CD8-positive, alpha-beta memory T cell (primary cell): ENCODE results near the gene ABCC8. TPM values are rescaled to one million over a fixed set of nuclear protein-coding genes. Genes with fewer than 3 reads are reported as not detected.

Source experiments
- CTCF ChIA-PET: fragments of 350-600 bp; sonication (Branson Sonifier 250); formaldehyde crosslinking; loops from one replicate; lab custom pipeline; 2021; ENCODE audit warnings: antibody characterized with exemption; lab: Charles Lee
- POLR2A ChIA-PET: fragments of 350-600 bp; sonication (Branson Sonifier 250); formaldehyde crosslinking; loops from one replicate; lab custom pipeline; 2021; ENCODE audit warnings: antibody characterized with exemption; lab: Charles Lee
- DNase-seq, 5 donors: peaks; one replicate each; pipeline versions ENCODE4 v3.0.0 to v3.0.0-alpha.2; 2020 to 2022; ENCODE audit warnings: mixed read lengths in 1 of 5
- H3K27ac ChIP-seq: one replicate; pipeline ENCODE4 v1.7.0; 2013; ENCODE audit warnings: low read depth, mild to moderate bottlenecking, low read length, moderate library complexity
- H3K27me3 ChIP-seq: 2 replicates; pipeline ENCODE4 v1.7.0; 2013; ENCODE audit warnings: low read length, mild to moderate bottlenecking; ENCODE audit not compliant: insufficient read depth, poor library complexity, severe bottlenecking
- H3K36me3 ChIP-seq: 2 replicates; pipeline ENCODE4 v1.7.0; 2013; ENCODE audit warnings: mild to moderate bottlenecking, low read length, moderate library complexity; ENCODE audit not compliant: insufficient read depth
- H3K4me1 ChIP-seq: 2 replicates; pipeline ENCODE4 v1.7.0; 2013; ENCODE audit warnings: mild to moderate bottlenecking, low read length, moderate library complexity; ENCODE audit not compliant: insufficient read depth
- H3K4me3 ChIP-seq: 2 replicates; pipeline ENCODE4 v1.7.0; 2013; ENCODE audit warnings: mild to moderate bottlenecking, low read length
- H3K9me3 ChIP-seq: 2 replicates; pipeline ENCODE4 v1.7.0; 2013; ENCODE audit warnings: mild to moderate bottlenecking, low read length
- H3K27ac Mint-ChIP-seq, 8 donors: one replicate each; pipeline ENCODE4 v1.8.0; 2020 to 2021; ENCODE audit warnings: mixed read lengths in 8 of 8, mild to moderate bottlenecking in 6 of 8, inconsistent platforms in 3 of 8, moderate library complexity in 3 of 8
- H3K27me3 Mint-ChIP-seq, 2 donors: one replicate each; pipeline ENCODE4 v1.8.0; 2020 to 2021; ENCODE audit warnings: mixed read lengths in 2 of 2, mild to moderate bottlenecking in 1 of 2, moderate library complexity in 1 of 2
- H3K36me3 Mint-ChIP-seq, 3 donors: one replicate each; pipeline ENCODE4 v1.8.0; 2020 to 2021; ENCODE audit warnings: mixed read lengths in 3 of 3, inconsistent platforms in 1 of 3, mild to moderate bottlenecking in 1 of 3
- H3K4me1 Mint-ChIP-seq, 3 donors: one replicate each; pipeline ENCODE4 v1.8.0; 2020 to 2021; ENCODE audit warnings: mixed read lengths in 3 of 3, inconsistent platforms in 1 of 3, mild to moderate bottlenecking in 1 of 3
- H3K4me3 Mint-ChIP-seq, 7 donors: one replicate each; pipeline ENCODE4 v1.8.0; 2020 to 2021; ENCODE audit warnings: mixed read lengths in 7 of 7, mild to moderate bottlenecking in 6 of 7, moderate library complexity in 4 of 7, inconsistent platforms in 2 of 7
- H3K9me3 Mint-ChIP-seq, 5 donors: one replicate each; pipeline ENCODE4 v1.8.0; 2020 to 2022; ENCODE audit warnings: mixed read lengths in 5 of 5, mild to moderate bottlenecking in 3 of 5, moderate library complexity in 2 of 5, inconsistent platforms in 1 of 5
- polyA plus RNA-seq: library from polyadenylated mRNA; unstranded; fragments of 300-500 nt; fragmentation: Illumina TruSeq; gene quantifications from one replicate; pipeline ENCODE4 v1.2.3, GENCODE V29; 2021
- total RNA-seq, 2 experiments: library from RNA; stranded (reverse); gene quantifications; one replicate each; pipeline ENCODE4 v1.2.3, GENCODE V29; 2021

Gene ABCC8
- total and polyA plus RNA-seq, 3 experiments from 2014 or later: not detected

- DNase-seq: no peak
- H3K27ac ChIP-seq: no peak overlapping the region
- peaks cover 19 to 30% (median 22%) of the 10 kb centered on the region in 3 donors for H3K36me3 Mint-ChIP-seq
- no peaks in the 10 kb centered on the region for H3K4me1 Mint-ChIP-seq
- no peak overlapping the region for H3K4me3 Mint-ChIP-seq
- no peaks in the 10 kb centered on the region for H3K36me3 ChIP-seq
- POLR2A ChIA-PET: no interaction called here
- no peak overlapping the region for H3K27ac Mint-ChIP-seq
- H3K9me3 Mint-ChIP-seq: peaks cover 8 to 23% (median 17%) of the 10 kb centered on the region in 5 donors
- CTCF ChIA-PET: interaction anchor here (1.8 kb wide), 1 partner anchor 12 kb away, joined by 4 read pairs; the partner anchor contains the start of gene KCNJ11
- H3K27me3 ChIP-seq: no peaks in the 10 kb centered on the region
- peaks cover 16% of the 10 kb centered on the region for H3K9me3 ChIP-seq
- H3K4me1 ChIP-seq: no peaks in the 10 kb centered on the region
- peaks cover 0 to 2% of the 10 kb centered on the region in 2 donors for H3K27me3 Mint-ChIP-seq
- no peak overlapping the region for H3K4me3 ChIP-seq
Observed at GRCh38 chr11:17376493-17376892, 100.2 kb downstream of the ABCC8 start.

GRCh38 chr11:17375547-17375946 is 101.1 kb downstream of the ABCC8 start:
- H3K4me1 Mint-ChIP-seq: no peaks in the 10 kb centered on the region
- H3K36me3 Mint-ChIP-seq: peaks cover 26 to 40% (median 31%) of the 10 kb centered on the region in 3 donors
- no peaks in the 10 kb centered on the region for H3K27me3 ChIP-seq
- peaks cover 17 to 33% (median 25%) of the 10 kb centered on the region in 5 donors for H3K9me3 Mint-ChIP-seq
- no peak overlapping the region for H3K4me3 ChIP-seq
- ChIA-PET CTCF (interaction anchor here (1.1 to 1.2 kb wide), 3 partner anchors 8 to 129 kb away, joined by 3 to 8 read pairs (median 3); partner anchors contain the start of gene KCNJ11), POLR2A (no interaction called here)
- no peaks in the 10 kb centered on the region for H3K36me3 ChIP-seq
- peaks cover 23% of the 10 kb centered on the region for H3K9me3 ChIP-seq
- H3K27ac ChIP-seq: no peak overlapping the region
- peak overlapping the region in 1 of 8 donors; percentile 11 for H3K27ac Mint-ChIP-seq
- peaks cover 0 to 2% of the 10 kb centered on the region in 2 donors for H3K27me3 Mint-ChIP-seq
- DNase-seq: no peak
- no peak overlapping the region for H3K4me3 Mint-ChIP-seq
- H3K4me1 ChIP-seq: no peaks in the 10 kb centered on the region

DNA sequence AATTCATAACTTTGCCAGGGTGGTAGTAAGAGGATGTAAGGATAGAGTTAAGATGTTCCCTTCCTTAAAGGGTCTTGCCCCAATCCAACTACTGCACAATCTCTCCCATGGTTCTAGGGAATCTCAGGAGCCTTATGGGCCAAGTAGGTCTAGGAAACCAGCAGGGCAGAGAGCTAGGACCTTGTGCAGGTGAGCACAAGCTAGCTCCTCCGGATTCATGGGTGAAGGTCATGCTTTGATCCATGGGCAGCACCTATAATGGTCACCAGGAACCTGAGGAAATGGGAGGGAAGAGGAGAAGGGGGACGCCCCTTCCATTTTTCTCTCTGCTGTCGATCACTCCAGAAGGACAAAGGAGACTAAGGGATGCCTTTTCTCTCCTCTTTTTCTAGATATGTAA is 105.0 kb downstream of the ABCC8 start:
- Histone ChIP-seq H3K4me1 (no peaks in the 10 kb centered on the region), H3K9me3 (peaks cover 23% of the 10 kb centered on the region), H3K4me3 (no peak overlapping the region), H3K27ac (no peak overlapping the region), H3K27me3 (no peaks in the 10 kb centered on the region), H3K36me3 (peaks cover 12% of the 10 kb centered on the region)
- H3K4me3 Mint-ChIP-seq: no peak overlapping the region
- H3K27me3 Mint-ChIP-seq: peaks cover 0 to 2% of the 10 kb centered on the region in 2 donors
- ChIA-PET CTCF (interaction anchor here (2.1 kb wide), 1 partner anchor 12 kb away, joined by 7 read pairs; no protein-coding TSS in a partner anchor), POLR2A (no interaction called here)
- DNase-seq: no peak
- H3K9me3 Mint-ChIP-seq: peaks cover 25 to 55% (median 48%) of the 10 kb centered on the region in 5 donors
- no peak overlapping the region for H3K27ac Mint-ChIP-seq
- H3K4me1 Mint-ChIP-seq: no peaks in the 10 kb centered on the region
- H3K36me3 Mint-ChIP-seq: peaks cover 45 to 75% (median 68%) of the 10 kb centered on the region in 3 donors

DNA sequence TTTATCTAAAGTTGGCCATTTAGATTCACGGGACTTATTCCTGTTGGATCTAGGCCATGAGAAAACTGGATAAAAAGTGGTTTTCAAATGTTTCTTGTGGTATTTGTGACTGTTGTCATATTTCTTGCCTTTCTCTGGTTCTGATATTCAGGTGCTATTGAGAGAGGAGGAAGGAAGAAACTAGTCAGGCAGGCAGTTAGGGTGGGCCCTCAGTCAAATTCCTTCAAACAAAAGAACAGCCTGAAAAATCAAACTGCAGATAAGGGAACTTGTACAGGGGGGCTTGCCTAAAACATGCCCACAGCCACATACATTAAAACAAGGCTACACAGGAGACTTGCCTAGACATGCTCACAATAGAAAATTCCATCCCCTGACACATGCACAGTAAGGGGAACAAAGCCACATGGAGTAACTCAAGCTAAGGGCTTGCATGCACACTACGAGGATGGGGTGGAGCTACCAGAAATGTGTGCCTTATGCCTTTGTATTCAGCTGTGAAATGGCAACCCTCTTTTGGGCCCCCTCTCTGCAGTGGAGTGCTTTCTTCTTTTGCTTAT is 106.9 kb downstream of the ABCC8 start:
- H3K9me3 Mint-ChIP-seq: peaks cover 25 to 55% (median 48%) of the 10 kb centered on the region in 5 donors
- POLR2A ChIA-PET: no interaction called here

GRCh38 chr11:17369094-17369493 is 107.6 kb downstream of the ABCC8 start:
- POLR2A ChIA-PET: no interaction called here
- DNase-seq: no peak
- H3K4me3 Mint-ChIP-seq: no peak overlapping the region
- H3K4me3 ChIP-seq: no peak overlapping the region
- H3K27ac Mint-ChIP-seq: no peak overlapping the region
- H3K4me1 Mint-ChIP-seq: no peaks in the 10 kb centered on the region
- no peaks in the 10 kb centered on the region for H3K27me3 ChIP-seq
- H3K36me3 ChIP-seq: peaks cover 12% of the 10 kb centered on the region
- H3K27me3 Mint-ChIP-seq: peaks cover 0 to 2% of the 10 kb centered on the region in 2 donors
- H3K9me3 ChIP-seq: peaks cover 23% of the 10 kb centered on the region
- H3K4me1 ChIP-seq: no peaks in the 10 kb centered on the region
- no peak overlapping the region for H3K27ac ChIP-seq
- peaks cover 43 to 84% (median 76%) of the 10 kb centered on the region in 3 donors for H3K36me3 Mint-ChIP-seq
- CTCF ChIA-PET: no interaction called here
- H3K9me3 Mint-ChIP-seq: peaks cover 25 to 55% (median 48%) of the 10 kb centered on the region in 5 donors

More for the DNA sequence above, 106.9 kb downstream of the ABCC8 start:
- no peaks in the 10 kb centered on the region for H3K4me1 Mint-ChIP-seq
- H3K27me3 Mint-ChIP-seq: peaks cover 0 to 2% of the 10 kb centered on the region in 2 donors
- no peaks in the 10 kb centered on the region for H3K4me1 ChIP-seq
- no peak overlapping the region for H3K4me3 Mint-ChIP-seq
- no peak overlapping the region for H3K27ac ChIP-seq
- H3K27me3 ChIP-seq: no peaks in the 10 kb centered on the region
- CTCF ChIA-PET: no interaction called here
- peaks cover 44 to 84% (median 79%) of the 10 kb centered on the region in 3 donors for H3K36me3 Mint-ChIP-seq
- no peak overlapping the region for H3K27ac Mint-ChIP-seq
- H3K4me3 ChIP-seq: no peak overlapping the region
- no peak for DNase-seq
- peaks cover 23% of the 10 kb centered on the region for H3K9me3 ChIP-seq
- H3K36me3 ChIP-seq: peaks cover 12% of the 10 kb centered on the region

- ChIA-PET POLR2A (no interaction called here), CTCF (no interaction called here)
- H3K9me3 Mint-ChIP-seq: peaks cover 25 to 53% (median 45%) of the 10 kb centered on the region in 5 donors
- DNase-seq: no peak
- no peak overlapping the region for H3K27ac Mint-ChIP-seq
- H3K4me3 Mint-ChIP-seq: no peak overlapping the region
- H3K9me3 ChIP-seq: peaks cover 23% of the 10 kb centered on the region
- peaks cover 46 to 81% (median 75%) of the 10 kb centered on the region in 3 donors for H3K36me3 Mint-ChIP-seq
- H3K4me1 Mint-ChIP-seq: no peaks in the 10 kb centered on the region
- H3K27me3 Mint-ChIP-seq: peaks cover 0 to 2% of the 10 kb centered on the region in 2 donors
- H3K36me3 ChIP-seq: peaks cover 12% of the 10 kb centered on the region
- H3K27me3 ChIP-seq: no peaks in the 10 kb centered on the region
- H3K27ac ChIP-seq: no peak overlapping the region
- H3K4me1 ChIP-seq: no peaks in the 10 kb centered on the region
- no peak overlapping the region for H3K4me3 ChIP-seq
Observed at GRCh38 chr11:17368551-17368950, 108.1 kb downstream of the ABCC8 start.

- H3K4me3 Mint-ChIP-seq: no peak overlapping the region
- CTCF ChIA-PET: interaction anchor here (0.8 to 3.0 kb wide), 3 partner anchors 12 to 24 kb away, joined by 5 to 19 read pairs (median 5); no protein-coding TSS in a partner anchor
- POLR2A ChIA-PET: no interaction called here
- no peaks in the 10 kb centered on the region for H3K27me3 Mint-ChIP-seq
- peaks cover 7% of the 10 kb centered on the region for H3K9me3 ChIP-seq
- H3K4me1 ChIP-seq: no peaks in the 10 kb centered on the region
- H3K27ac Mint-ChIP-seq: no peak overlapping the region
- H3K27ac ChIP-seq: no peak overlapping the region
- peaks cover 37 to 62% (median 60%) of the 10 kb centered on the region in 3 donors for H3K36me3 Mint-ChIP-seq
- H3K4me3 ChIP-seq: no peak overlapping the region
- H3K4me1 Mint-ChIP-seq: no peaks in the 10 kb centered on the region
- H3K36me3 ChIP-seq: peaks cover 12% of the 10 kb centered on the region
- no peaks in the 10 kb centered on the region for H3K27me3 ChIP-seq
- H3K9me3 Mint-ChIP-seq: peaks cover 17 to 35% (median 25%) of the 10 kb centered on the region in 5 donors
- no peak for DNase-seq
Observed at GRCh38 chr11:17366495-17366894, 110.2 kb downstream of the ABCC8 start.

DNA sequence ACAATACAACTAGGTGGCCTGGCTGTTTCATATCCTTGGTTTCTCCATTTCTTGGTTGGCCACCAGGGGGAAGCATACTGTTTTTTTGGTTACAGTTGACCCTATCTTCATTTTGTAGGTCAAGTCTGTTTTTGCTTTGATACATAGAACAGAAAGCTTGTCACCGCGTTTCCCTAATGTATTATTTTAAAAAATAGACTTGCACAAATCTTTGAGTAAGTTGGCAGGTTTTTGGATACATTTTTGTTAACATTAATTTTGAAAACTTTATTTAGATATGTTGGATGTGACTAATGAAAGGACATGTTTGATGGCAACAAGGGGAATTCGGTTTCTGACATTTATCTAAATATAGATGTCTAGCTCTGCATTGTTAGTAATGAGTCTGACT is 122.0 kb downstream of the ABCC8 start:
- Histone ChIP-seq H3K36me3 (no peaks in the 10 kb centered on the region), H3K27ac (no peak overlapping the region), H3K27me3 (no peaks in the 10 kb centered on the region), H3K4me3 (no peak overlapping the region), H3K4me1 (peaks cover 15% of the 10 kb centered on the region), H3K9me3 (no peaks in the 10 kb centered on the region)
- Mint-ChIP-seq H3K4me3 (peak overlapping the region; percentile 90 to 97 (median 93)), H3K9me3 (peaks cover 0 to 5% (median 0%) of the 10 kb centered on the region in 5 donors), H3K4me1 (peaks cover 30 to 44% (median 31%) of the 10 kb centered on the region in 3 donors), H3K36me3 (peaks cover 2 to 13% (median 9%) of the 10 kb centered on the region in 3 donors), H3K27ac (peak overlapping the region in 7 of 8 donors; percentile 74 to 97 (median 91)), H3K27me3 (no peaks in the 10 kb centered on the region)
- DNase-seq: peak; percentile 28 to 72 (median 59)
- ChIA-PET CTCF (interaction anchor here (0.7 to 2.1 kb wide), 16 partner anchors 9 to 150 kb away, joined by 3 to 12 read pairs (median 4); no protein-coding TSS in a partner anchor), POLR2A (interaction anchor here (0.6 to 1.3 kb wide), 2 partner anchors 24 to 277 kb away, joined by 5 to 13 read pairs; partner anchors contain the start of gene RPS13)
